HEK293T (cell line): ENCODE results near the gene MUC5B.

Source experiments
- BHLHE40 ChIP-seq: fragments of 450-650 bp; IDR thresholded peaks from 2 replicates; pipeline ENCODE4 v1.6.1; 2016; ENCODE audit warnings: mild to moderate bottlenecking, moderate library complexity, borderline replicate concordance
- ELF4 ChIP-seq: fragments of 450-650 bp; IDR thresholded peaks from 2 replicates; pipeline ENCODE4 v1.6.1; 2017; ENCODE audit warnings: antibody characterized with exemption
- FOXA1 ChIP-seq: fragments of 450-650 bp; IDR thresholded peaks from 2 replicates; pipeline ENCODE4 v1.6.1; 2016; ENCODE audit warnings: mild to moderate bottlenecking
- FOXM1 ChIP-seq: fragments of 450-650 bp; IDR thresholded peaks from 2 replicates; pipeline ENCODE4 v1.6.1; 2017; ENCODE audit warnings: mild to moderate bottlenecking, borderline replicate concordance
- HDGF ChIP-seq: fragments of 450-650 bp; IDR thresholded peaks from 2 replicates; pipeline ENCODE4 v1.6.1; 2017; ENCODE audit warnings: antibody characterized with exemption, borderline replicate concordance
- LEF1 ChIP-seq: fragments of 450-650 bp; IDR thresholded peaks from 2 replicates; pipeline ENCODE4 v1.6.1; 2017; ENCODE audit warnings: mild to moderate bottlenecking, borderline replicate concordance
- NFRKB ChIP-seq: fragments of 450-650 bp; IDR thresholded peaks from 2 replicates; pipeline ENCODE4 v1.6.1; 2016; ENCODE audit warnings: mild to moderate bottlenecking, moderate library complexity
- SP1 ChIP-seq: fragments of 450-650 bp; IDR thresholded peaks from 2 replicates; pipeline ENCODE4 v1.6.1; 2017
- SUZ12 ChIP-seq: fragments of 450-650 bp; IDR thresholded peaks from 2 replicates; pipeline ENCODE4 v1.6.1; 2016; ENCODE audit warnings: mild to moderate bottlenecking
- TARDBP ChIP-seq: fragments of 450-650 bp; IDR thresholded peaks from 2 replicates; pipeline ENCODE4 v1.6.1; 2016
- TF ChIP-seq, protein P1 (sequence below): fragments of 450-650 bp; IDR thresholded peaks from 2 replicates; pipeline ENCODE4 v1.6.1; 2016

DNA sequence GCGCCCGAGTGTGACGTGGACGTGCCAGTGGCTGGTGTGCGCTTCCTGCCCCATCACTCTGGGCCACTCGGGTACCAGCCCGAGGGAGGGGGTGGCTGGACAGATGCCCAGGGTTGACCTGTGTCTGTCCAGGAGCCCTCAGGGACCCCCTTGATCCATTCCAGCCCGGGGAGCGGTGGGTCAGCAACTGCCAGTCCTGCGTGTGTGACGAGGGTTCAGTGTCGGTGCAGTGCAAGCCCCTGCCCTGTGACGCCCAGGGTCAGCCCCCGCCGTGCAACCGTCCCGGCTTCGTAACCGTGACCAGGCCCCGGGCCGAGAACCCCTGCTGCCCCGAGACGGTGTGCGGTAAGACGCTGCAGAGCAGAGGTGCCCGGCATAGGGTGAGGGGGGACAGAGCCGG is 34.5 kb downstream of the MUC5B start:
- TF ChIP-seq SP1 (no peak), FOXA1 (no peak), FOXM1 (no peak), BHLHE40 (no peak), ELF4 (no peak), SUZ12 (no peak), HDGF (no peak), TARDBP (no peak), NFRKB (no peak), LEF1 (no peak)
- TF ChIP-seq, protein P1, sequence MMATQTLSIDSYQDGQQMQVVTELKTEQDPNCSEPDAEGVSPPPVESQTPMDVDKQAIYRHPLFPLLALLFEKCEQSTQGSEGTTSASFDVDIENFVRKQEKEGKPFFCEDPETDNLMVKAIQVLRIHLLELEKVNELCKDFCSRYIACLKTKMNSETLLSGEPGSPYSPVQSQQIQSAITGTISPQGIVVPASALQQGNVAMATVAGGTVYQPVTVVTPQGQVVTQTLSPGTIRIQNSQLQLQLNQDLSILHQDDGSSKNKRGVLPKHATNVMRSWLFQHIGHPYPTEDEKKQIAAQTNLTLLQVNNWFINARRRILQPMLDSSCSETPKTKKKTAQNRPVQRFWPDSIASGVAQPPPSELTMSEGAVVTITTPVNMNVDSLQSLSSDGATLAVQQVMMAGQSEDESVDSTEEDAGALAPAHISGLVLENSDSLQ = no peak
